Body of pancreas (tissue), 4 donors: ENCODE results near the gene FNDC3B. TPM values are rescaled to one million over a fixed set of nuclear protein-coding genes. Genes with fewer than 3 reads are reported as not detected.

Experiments
- ATAC-seq: fragments of 150-250 bp; one replicate; pipeline ENCODE4 v1.9.1; 2016
- DNase-seq, 4 donors: peaks; one replicate each; pipeline ENCODE4 v3.0.0-alpha.2; 2019
- H3K27ac ChIP-seq, 4 donors: fragments of 200-600 bp; sonication (generic); 1 replicate in 3 of 4; 2 replicates in 1 of 4; pipeline versions ENCODE4 v1.5.1 to v1.6.1; 2016 to 2019; ENCODE audit warnings: mild to moderate bottlenecking in 1 of 4, mixed read lengths in 1 of 4, moderate library complexity in 1 of 4
- H3K27me3 ChIP-seq, 2 donors: fragments of 200-600 bp; sonication (generic); one replicate each; pipeline ENCODE4 v1.6.0; 2016; ENCODE audit warnings: mild to moderate bottlenecking in 1 of 2
- H3K36me3 ChIP-seq, 2 donors: fragments of 200-600 bp; sonication (generic); replicated peaks in 1 of 2; 2 replicates each; pipeline ENCODE4 v1.5.1; 2016; ENCODE audit warnings: low read depth in 2 of 2; ENCODE audit not compliant: insufficient read depth in 1 of 2
- H3K4me1 ChIP-seq: fragments of 200-600 bp; sonication (generic); one replicate; pipeline ENCODE4 v1.6.0; 2016
- H3K4me3 ChIP-seq, 2 donors: fragments of 200-600 bp; sonication (generic); 1 replicate in 1 of 2; 2 replicates in 1 of 2; pipeline ENCODE4 v1.5.1; 2016 to 2019
- H3K9me3 ChIP-seq, 3 donors: fragments of 200-600 bp; sonication (generic); 1 replicate in 2 of 3; 2 replicates in 1 of 3; pipeline ENCODE4 v1.5.1; 2016
- POLR2A ChIP-seq, 3 donors: fragments of 450-650 bp; IDR thresholded peaks; one replicate each; pipeline ENCODE4 v1.6.1; 2016; ENCODE audit warnings: antibody characterized with exemption in 3 of 3, mild to moderate bottlenecking in 2 of 3
- WGBS, 2 donors: methylation state at CpG; one replicate each; pipeline ENCODE4 v1.1.5; 2017; 5-methylcytosine and 5-hydroxymethylcytosine counted together
- intact Hi-C: fragments of 100-400 bp; cut with DNase I; formaldehyde crosslinking; loops from one replicate; pipeline ENCODE4 v1.15.1; 2023
- total RNA-seq, 2 donors: library from RNA; depleted of rRNA; stranded (reverse); fragments of >200 nt; gene quantifications; one replicate each; pipeline ENCODE4 v1.1.0, GENCODE V29; 2016
- TF ChIP-seq, protein P1 (sequence below), 7 experiments: fragments of 450-650 bp in 4 of 7; fragments of 200-600 bp in 3 of 7; sonication (generic) in 3 of 7; IDR thresholded peaks; one replicate each; pipeline ENCODE4 v1.5.1; 2016 to 2019; ENCODE audit warnings: antibody characterized with exemption in 7 of 7

FNDC3B gene
- total RNA-seq, 2 donors from 2014 or later, result 64.3 to 86.0 TPM

GRCh38 chr3:172167892-172168648 is 128.7 kb downstream of the FNDC3B start:
- Histone ChIP-seq H3K27ac (peak overlapping the region in 1 of 4 donors; percentile 2), H3K4me1 (peaks cover 36% of the 10 kb centered on the region), H3K9me3 (no peaks in the 10 kb centered on the region), H3K27me3 (no peaks in the 10 kb centered on the region), H3K36me3 (no peaks in the 10 kb centered on the region), H3K4me3 (no peak overlapping the region)
- intact Hi-C loops, result no loop called here
- TF ChIP-seq, protein P1, sequence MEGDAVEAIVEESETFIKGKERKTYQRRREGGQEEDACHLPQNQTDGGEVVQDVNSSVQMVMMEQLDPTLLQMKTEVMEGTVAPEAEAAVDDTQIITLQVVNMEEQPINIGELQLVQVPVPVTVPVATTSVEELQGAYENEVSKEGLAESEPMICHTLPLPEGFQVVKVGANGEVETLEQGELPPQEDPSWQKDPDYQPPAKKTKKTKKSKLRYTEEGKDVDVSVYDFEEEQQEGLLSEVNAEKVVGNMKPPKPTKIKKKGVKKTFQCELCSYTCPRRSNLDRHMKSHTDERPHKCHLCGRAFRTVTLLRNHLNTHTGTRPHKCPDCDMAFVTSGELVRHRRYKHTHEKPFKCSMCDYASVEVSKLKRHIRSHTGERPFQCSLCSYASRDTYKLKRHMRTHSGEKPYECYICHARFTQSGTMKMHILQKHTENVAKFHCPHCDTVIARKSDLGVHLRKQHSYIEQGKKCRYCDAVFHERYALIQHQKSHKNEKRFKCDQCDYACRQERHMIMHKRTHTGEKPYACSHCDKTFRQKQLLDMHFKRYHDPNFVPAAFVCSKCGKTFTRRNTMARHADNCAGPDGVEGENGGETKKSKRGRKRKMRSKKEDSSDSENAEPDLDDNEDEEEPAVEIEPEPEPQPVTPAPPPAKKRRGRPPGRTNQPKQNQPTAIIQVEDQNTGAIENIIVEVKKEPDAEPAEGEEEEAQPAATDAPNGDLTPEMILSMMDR (IDR thresholded peaks at IDR 0.05), result no peak
- no peak for TF ChIP-seq POLR2A (IDR thresholded peaks at IDR 0.05)
- WGBS, 2 donors, result 77 to 83% methylated on average over 3 of the region's 3 CpGs
- ATAC-seq (no peak), DNase-seq (no peak)

DNA sequence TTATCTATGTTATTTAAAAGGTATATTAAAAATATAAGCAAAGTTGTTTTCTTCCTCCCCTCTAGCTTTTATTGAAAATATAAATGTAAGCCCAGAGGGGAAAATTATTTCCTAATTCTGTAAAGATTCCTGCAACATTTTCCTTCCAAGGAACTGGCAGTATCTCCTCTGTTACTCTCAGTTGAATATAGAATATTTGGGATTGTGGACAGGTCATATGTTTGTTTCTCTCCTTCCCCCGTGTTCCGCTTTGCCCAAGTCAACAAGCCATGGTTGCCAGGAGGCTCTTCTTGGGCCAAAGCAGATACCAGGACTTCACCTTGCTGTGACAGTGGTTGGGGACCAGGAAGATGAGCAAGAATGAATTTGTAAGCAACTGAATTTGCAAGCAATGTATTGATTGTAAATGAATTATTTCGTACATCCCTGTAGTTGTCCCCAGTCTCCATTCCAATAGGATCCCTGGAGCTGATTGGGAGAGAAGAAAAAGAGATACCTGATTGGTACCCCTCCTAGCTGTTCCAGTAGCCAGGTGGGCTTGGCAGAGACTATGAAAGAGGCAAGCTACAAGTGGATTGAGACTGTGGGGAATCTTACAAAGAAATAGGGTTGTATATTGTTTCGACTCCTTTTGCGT is 130.8 kb downstream of the FNDC3B start:
- TF ChIP-seq, protein P1 (IDR thresholded peaks at IDR 0.05), result no peak
- no peak for TF ChIP-seq POLR2A (IDR thresholded peaks at IDR 0.05)
- no peak for DNase-seq
- peaks cover 40% of the 10 kb centered on the region for H3K4me1 ChIP-seq
- H3K27ac ChIP-seq, result peak overlapping the region in 1 of 4 donors; percentile 47
- no peaks in the 10 kb centered on the region for H3K27me3 ChIP-seq
- ATAC-seq, result no peak
- no peaks in the 10 kb centered on the region for H3K9me3 ChIP-seq
- intact Hi-C loops, result no loop called here
- H3K4me3 ChIP-seq, result no peak overlapping the region
- no peaks in the 10 kb centered on the region for H3K36me3 ChIP-seq
- 75 to 76% methylated on average over 5 of the region's 5 CpGs for WGBS, 2 donors

DNA sequence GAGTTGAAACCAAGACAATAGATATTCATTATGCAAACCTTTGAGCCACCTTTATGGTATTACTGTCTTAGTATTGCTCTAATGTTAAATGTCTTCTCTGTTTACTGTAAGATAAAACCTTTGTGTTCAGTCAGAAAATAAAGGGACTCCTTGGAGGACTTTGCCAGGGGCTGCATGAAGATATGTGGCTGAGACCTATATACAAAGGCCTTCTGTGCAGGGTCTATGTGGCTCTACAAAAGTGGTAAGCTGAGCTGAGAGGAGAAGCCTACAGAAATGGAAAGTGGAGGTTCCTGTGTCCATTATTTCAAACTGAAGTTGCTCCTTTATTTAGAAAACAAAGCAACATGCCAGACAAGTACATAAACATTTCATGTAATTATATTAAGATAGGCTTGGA is 131.5 kb downstream of the FNDC3B start:
- intact Hi-C loops, result no loop called here
- ATAC-seq, result no peak

GRCh38 chr3:172171396-172172075 is 132.2 kb downstream of the FNDC3B start:
- 73 to 75% methylated on average over 2 of the region's 2 CpGs for WGBS, 2 donors
- TF ChIP-seq, protein P1 (IDR thresholded peaks at IDR 0.05), result no peak
- no peak for TF ChIP-seq POLR2A (IDR thresholded peaks at IDR 0.05)
- Histone ChIP-seq H3K9me3 (no peaks in the 10 kb centered on the region), H3K36me3 (no peaks in the 10 kb centered on the region), H3K27me3 (no peaks in the 10 kb centered on the region), H3K27ac (no peak overlapping the region), H3K4me3 (no peak overlapping the region), H3K4me1 (peaks cover 47% of the 10 kb centered on the region)
- ATAC-seq (no peak), DNase-seq (no peak)
- intact Hi-C loops, result no loop called here

More for the DNA sequence above, 131.5 kb downstream of the FNDC3B start:
- no peak for TF ChIP-seq POLR2A (IDR thresholded peaks at IDR 0.05)
- TF ChIP-seq, protein P1 (IDR thresholded peaks at IDR 0.05), result no peak
- H3K4me3 ChIP-seq, result no peak overlapping the region
- no peaks in the 10 kb centered on the region for H3K27me3 ChIP-seq
- no peak overlapping the region for H3K27ac ChIP-seq
- no peaks in the 10 kb centered on the region for H3K36me3 ChIP-seq
- DNase-seq, result no peak
- no peaks in the 10 kb centered on the region for H3K9me3 ChIP-seq
- H3K4me1 ChIP-seq, result peaks cover 46% of the 10 kb centered on the region
